ENCODE data around the gene RTEL1. TPM values are rescaled to one million over a fixed set of nuclear protein-coding genes. Genes with fewer than 3 reads are reported as not detected.
"Not testable (repeated sequence)": the region's sequence is repeated elsewhere in the genome, so short reads cannot be mapped to it uniquely, and the experiment has no call there.

Gene RTEL1
- total RNA-seq, 2 donors from 2014 or later: 45.7 to 51.4 TPM

DNA sequence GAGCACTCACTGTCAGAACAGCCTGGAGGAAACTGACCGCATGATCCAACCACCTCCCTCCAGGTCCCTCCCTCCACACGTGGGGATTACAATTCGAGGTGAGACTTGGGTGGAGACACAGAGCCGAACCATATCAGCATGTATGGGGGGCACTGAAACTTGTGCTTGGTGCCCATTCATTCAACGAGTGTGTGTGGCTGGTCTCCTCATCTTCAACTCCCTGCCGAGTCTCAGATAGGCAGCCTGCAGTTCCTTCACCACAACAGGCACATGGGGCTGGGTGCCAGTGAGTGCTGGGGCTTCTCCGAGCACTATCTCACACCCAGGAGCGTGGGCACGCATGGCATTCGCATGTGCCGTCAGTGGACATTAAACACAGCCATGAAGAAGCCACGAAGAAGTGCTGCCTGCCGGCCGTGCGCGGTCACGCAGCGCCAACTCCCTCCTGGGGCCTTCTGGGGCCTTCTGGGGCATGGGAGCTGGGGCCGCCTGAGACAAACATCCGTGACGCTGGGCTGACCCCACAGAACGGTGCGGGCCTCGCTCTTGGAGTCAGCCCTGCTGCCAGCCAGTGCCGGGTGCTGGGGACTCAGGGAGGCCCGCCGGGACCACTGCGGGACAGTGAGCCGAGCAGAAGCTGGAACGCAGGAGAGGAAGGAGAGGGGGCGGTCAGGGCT, 714 bp upstream of the RTEL1 start:
- no peaks in the 10 kb centered on the region for H3K9me3 Mint-ChIP-seq

DNA sequence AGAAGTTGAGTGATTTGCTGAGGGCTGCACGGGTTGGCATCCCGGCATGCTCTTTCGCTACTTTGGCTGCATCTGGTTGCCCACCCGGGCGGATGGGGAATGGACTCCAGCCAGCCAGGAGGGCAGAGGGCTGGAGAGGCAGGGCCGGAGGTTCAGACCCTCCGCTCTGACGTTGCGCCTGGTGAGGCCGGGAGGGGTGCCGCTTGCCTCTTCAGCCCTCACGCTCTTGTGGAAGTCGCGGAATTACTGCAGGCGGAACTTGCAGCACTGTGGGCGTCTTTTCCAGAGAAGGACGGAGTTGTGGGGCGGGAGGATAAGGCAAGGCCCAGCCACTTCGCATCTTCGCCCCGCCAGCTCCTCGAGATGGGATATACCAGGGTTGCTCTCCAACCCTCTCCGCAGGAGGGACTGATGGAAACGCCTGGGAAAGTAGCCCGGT, 656 bp downstream of the RTEL1 start:
- peaks cover 7 to 22% of the 10 kb centered on the region in 2 donors for H3K36me3 Mint-ChIP-seq
- DNase-seq (ENCODE audit: low spot score in 2 of 2) (no peak), ATAC-seq (peak; percentile 20 to 28)
- peak overlapping the region; percentile 93 to 97 for H3K27ac Mint-ChIP-seq
- no peaks in the 10 kb centered on the region for H3K9me3 Mint-ChIP-seq

More for the DNA sequence above, 714 bp upstream of the RTEL1 start:
- Mint-ChIP-seq H3K27ac (peak overlapping the region; percentile 93 to 97), H3K36me3 (peaks cover 7 to 22% of the 10 kb centered on the region in 2 donors)
- no peak for ATAC-seq
- no peak for DNase-seq (ENCODE audit: low spot score in 2 of 2)

DNA sequence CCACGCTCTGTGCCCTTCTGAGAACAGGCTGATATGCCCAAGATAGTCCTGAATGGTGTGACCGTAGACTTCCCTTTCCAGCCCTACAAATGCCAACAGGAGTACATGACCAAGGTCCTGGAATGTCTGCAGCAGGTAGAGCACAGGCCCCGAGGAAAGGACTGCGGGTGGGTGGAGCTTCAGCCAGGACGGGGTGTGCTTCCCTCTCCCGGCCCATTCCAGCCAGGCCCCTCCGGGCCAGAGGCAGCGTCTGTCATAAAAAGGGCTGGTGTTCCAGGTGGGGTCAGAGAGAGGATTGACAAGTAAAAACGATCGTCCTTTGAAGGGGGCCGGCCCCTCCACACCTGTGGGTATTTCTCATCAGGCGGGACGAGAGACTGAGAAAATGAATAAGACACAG, 1.3 kb downstream of the RTEL1 start:
- H3K9me3 Mint-ChIP-seq: no peaks in the 10 kb centered on the region
- peak overlapping the region; percentile 68 to 93 for H3K27ac Mint-ChIP-seq
- peaks cover 7 to 22% of the 10 kb centered on the region in 2 donors for H3K36me3 Mint-ChIP-seq
- DNase-seq (ENCODE audit: low spot score in 2 of 2) (no peak), ATAC-seq (no peak)

DNA sequence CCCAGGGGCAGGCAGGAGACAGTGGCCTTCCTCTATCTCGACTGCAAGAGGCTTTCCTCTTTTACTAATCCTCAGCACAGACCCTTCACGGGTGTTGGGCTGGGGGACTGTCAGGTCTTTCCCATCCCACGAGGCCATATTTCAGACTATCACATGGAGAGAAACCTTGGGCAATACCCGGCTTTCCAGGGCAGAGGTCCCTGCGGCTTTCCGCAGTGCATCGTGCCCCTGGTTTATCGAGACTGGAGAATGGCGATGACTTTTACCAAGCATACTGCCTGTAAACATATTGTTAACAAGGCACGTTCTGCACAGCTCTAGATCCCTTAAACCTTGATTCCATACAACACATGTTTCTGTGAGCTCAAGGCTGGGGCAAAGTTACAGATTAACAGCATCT, 2.1 kb downstream of the RTEL1 start:
- not testable (repeated sequence) for H3K27ac Mint-ChIP-seq; DNase-seq (ENCODE audit: low spot score in 2 of 2); ATAC-seq; H3K9me3 Mint-ChIP-seq
- H3K36me3 Mint-ChIP-seq: peaks cover 7 to 22% of the 10 kb centered on the region in 2 donors

DNA sequence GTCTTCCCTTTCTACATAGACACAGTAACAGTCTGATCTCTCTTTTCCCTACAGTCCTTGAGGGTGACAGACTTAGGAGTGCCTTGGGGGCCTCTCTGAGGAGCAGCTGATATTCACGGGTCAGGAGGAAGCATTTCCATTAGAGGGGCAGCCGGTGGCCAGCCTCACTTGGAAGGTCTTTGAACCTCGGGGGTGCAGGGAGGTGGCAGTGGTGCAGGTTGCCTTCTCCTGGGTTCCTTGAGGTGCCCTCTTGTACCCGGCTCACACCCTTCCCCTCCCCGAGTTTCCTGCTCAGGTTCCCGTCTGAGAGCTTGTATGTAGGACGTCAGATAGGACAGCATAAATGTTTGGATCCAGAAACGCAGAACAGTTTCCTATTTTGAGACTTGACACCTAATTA, 2.5 kb downstream of the RTEL1 start:
- no peak for DNase-seq (ENCODE audit: low spot score in 2 of 2)
- Mint-ChIP-seq H3K9me3 (no peaks in the 10 kb centered on the region), H3K36me3 (peaks cover 7 to 22% of the 10 kb centered on the region in 2 donors), H3K27ac (no peak overlapping the region)
- no peak for ATAC-seq

DNA sequence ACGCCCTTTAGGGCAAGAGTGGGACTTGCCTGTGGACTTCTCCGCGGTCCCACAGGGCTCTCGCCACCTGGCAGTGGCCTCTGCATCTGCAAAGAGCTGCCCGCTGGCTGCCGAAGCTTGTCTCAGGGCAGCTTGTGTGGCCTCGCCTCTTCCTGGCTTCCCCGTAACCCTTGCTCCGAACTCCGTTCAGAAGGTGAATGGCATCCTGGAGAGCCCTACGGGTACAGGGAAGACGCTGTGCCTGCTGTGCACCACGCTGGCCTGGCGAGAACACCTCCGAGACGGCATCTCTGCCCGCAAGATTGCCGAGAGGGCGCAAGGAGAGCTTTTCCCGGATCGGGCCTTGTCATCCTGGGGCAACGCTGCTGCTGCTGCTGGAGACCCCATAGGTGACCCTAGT, 3.0 kb downstream of the RTEL1 start:
- Mint-ChIP-seq H3K27ac (no peak overlapping the region), H3K9me3 (no peaks in the 10 kb centered on the region), H3K36me3 (peaks cover 7 to 22% of the 10 kb centered on the region in 2 donors)
- ATAC-seq (no peak), DNase-seq (ENCODE audit: low spot score in 2 of 2) (no peak)

DNA sequence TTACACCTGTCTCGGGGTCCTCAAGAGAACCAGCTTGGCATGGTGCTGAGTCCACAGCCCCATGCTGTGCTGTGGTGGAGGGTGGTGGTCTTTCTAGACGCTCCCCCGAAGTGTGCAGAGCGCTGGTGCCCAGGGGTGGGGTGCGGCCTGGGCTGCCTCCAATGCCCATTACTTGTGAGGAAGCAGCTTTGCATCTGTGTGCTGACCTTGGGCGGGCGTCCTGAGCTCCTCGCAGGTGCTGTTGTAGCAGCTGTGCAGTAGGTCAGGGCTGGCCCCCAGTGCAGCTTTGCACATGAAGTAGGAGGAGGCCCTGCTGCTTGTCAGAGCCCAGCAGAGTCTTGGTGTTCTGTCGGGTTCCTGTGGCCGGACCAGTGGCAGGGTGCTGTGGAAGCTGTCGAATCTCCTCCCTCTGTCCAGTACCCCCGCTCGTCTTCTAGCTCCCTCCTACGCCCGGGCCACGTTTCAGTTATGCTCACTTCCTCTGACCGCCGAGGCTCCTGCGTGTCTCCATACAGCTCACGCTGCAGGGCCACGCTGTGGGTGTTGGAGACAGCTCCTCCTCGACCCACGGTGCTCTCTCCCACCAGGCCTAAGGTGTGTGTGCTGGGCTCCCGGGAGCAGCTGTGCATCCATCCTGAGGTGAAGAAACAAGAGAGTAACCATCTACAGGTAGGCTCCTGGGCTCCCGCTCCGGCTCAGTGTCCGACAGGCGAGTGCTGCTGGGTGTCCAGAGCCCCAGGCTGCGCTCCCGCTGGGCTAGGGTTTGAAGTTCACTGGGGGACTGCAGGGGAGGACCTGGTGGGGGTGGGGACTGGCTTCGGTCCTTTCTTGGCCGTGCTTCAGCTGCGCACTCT, 4.1 kb downstream of the RTEL1 start:
- H3K9me3 Mint-ChIP-seq: no peaks in the 10 kb centered on the region
- DNase-seq (ENCODE audit: low spot score in 2 of 2): no peak
- no peak for ATAC-seq
- H3K36me3 Mint-ChIP-seq: peaks cover 7 to 22% of the 10 kb centered on the region in 2 donors
- peak overlapping the region in 1 of 2 donors; percentile 50 for H3K27ac Mint-ChIP-seq

DNA sequence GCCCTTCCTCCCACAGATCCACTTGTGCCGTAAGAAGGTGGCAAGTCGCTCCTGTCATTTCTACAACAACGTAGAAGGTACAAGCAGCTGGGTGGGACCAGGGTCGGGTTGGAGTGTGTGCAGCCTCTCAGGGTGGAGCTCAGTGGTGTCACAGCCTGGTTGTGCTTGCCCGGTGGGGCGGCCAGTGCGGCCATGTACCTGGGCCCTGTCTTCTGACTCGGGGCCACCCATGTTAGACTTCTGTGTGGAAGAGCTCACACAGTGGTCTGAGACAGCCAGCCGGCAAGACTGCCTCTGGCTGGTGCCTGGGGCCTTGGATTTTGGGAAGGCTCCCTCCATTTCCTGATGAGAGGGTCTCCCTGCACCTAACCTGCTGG, 4.7 kb downstream of the RTEL1 start:
- Mint-ChIP-seq H3K9me3 (no peaks in the 10 kb centered on the region), H3K36me3 (peaks cover 7 to 18% of the 10 kb centered on the region in 2 donors), H3K27ac (no peak overlapping the region)
- DNase-seq (ENCODE audit: low spot score in 2 of 2): no peak
- ATAC-seq: no peak

DNA sequence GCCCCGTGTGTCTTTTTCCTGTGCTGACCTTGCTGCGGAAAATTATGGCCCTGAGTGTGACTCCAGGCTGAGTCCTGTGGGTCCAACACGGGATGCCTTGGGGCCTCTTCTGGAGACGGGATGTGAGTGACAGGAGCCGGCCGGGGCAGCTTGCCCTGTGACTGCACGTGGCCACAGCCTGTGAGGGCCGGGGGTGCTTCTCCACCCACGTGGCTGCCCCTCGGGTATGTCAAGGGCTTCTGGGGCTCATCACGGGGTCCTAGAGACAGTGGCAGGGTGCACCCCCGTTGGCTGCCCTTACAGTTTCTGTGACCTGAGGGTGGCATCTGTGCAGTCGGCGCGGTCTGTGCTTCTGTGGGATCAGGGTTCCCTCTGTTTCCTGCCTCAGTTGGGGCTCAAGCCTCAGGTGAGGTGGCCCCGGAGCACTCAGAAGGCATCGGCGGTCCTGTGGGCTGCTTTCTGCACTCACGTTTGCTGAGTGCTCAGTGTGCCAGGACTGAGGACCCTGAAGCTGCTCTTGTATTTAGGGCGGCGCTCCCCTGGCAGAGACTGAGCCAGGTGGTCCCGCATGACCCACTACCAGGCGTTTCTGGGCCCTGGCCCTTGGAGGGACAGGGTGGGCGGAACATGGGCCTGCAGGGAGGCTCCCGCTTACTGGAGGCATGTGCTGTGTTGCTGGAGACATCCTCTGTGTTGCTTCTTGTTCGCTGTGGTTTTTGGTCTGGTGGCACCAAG, 5.4 kb downstream of the RTEL1 start:
- ATAC-seq (no peak), DNase-seq (ENCODE audit: low spot score in 2 of 2) (no peak)
- H3K27ac Mint-ChIP-seq: no peak overlapping the region
- H3K36me3 Mint-ChIP-seq: peaks cover 9 to 11% of the 10 kb centered on the region in 2 donors
- H3K9me3 Mint-ChIP-seq: no peaks in the 10 kb centered on the region

DNA sequence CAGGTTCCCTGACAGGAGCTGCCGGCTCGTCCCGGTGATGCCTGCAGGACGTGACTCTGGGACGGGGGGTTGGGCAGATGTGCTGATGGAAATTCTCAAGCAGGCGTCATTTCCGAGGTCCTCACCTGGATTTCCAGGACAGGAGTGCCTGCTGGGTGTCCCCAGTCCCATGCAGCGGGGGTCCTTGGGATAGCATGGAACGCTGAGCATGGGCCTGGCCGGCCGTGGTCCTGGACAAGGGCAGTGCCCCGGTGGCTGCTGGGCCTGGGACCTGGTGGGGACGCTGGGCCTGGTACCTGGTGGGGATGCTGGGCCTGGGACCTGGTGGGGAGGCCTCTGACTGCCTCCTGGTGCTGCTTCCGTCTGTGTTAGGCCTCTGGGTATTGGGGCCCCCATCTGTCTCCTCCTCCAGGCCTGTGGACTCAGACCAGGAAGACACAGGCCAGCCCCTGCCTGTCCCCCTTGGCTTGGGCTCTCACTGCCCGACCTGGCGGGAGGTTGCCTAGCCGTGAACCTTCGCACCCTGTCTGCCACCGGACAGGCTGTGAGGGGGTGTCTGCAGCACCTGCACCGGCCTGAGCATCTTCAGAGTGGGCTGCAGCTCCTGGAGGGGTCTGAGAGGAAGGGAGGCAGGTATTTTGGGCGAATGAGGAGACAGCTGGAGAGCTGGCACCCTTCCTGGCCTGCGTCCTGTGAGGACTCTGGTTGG, 6.2 kb downstream of the RTEL1 start:
- Mint-ChIP-seq H3K36me3 (peaks cover 3 to 6% of the 10 kb centered on the region in 2 donors), H3K27ac (no peak overlapping the region), H3K9me3 (no peaks in the 10 kb centered on the region)
- ATAC-seq (no peak), DNase-seq (ENCODE audit: low spot score in 2 of 2) (no peak)

DNA sequence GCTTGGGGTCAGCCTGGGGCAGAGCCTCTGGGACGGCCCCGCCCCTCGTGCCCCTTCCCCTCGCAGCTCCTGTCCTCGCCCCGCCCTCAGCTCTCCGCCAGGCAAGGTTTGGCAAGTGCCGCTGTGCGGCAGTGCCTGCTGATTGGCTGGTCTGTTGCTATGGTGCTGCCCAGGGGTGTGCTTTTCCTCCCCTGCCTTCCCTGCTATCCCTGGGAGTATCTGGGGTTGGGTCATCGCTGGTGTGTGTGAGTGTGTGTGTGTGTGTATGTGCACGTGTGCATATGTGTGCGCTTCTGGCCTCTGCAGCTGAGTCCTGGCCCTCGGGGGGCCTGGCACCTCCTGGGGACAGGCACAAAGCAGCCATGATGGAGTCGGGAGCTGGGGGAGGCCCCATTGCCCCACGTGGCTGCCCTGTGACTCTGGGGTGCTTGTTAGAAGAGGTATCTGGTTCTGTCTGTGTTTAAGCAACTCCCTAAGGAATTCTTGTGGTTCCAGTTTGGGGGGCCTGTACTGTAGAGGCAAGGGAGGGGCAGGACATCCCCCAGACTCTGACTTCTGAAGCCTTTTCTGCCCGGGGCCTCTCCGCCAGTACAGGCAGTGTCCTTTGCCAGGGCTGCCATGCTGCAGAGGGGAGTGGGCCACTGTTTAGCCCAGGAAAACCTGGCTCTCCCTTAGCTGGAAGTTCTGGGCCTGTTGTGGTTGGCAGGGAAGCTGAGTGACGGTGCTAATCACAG, 6.9 kb downstream of the RTEL1 start:
- Mint-ChIP-seq H3K36me3 (peaks cover 0 to 6% of the 10 kb centered on the region in 2 donors), H3K27ac (peak overlapping the region in 1 of 2 donors; percentile 50), H3K9me3 (no peaks in the 10 kb centered on the region)
- ATAC-seq (no peak), DNase-seq (ENCODE audit: low spot score in 2 of 2) (no peak)

DNA sequence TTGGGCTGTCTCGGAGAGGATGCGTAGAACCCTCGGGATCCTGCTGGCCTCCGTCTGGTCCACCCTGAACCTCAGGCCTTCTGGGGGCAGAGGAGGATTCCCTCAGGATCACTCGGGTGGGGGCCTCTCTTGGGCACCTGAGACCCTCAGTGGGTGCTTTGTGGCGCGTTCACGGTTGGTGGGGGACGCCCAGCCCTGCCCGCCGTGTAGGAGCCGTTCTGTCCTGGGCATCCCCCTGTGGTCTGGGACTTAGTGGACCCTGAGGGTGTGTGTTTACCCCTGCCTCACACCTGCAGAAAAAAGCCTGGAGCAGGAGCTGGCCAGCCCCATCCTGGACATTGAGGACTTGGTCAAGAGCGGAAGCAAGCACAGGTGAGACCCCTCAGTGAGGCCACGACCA, 7.6 kb downstream of the RTEL1 start:
- DNase-seq (ENCODE audit: low spot score in 2 of 2): no peak
- H3K36me3 Mint-ChIP-seq: peaks cover 0 to 6% of the 10 kb centered on the region in 2 donors
- ATAC-seq: no peak
- H3K27ac Mint-ChIP-seq: no peak overlapping the region
- H3K9me3 Mint-ChIP-seq: no peaks in the 10 kb centered on the region

DNA sequence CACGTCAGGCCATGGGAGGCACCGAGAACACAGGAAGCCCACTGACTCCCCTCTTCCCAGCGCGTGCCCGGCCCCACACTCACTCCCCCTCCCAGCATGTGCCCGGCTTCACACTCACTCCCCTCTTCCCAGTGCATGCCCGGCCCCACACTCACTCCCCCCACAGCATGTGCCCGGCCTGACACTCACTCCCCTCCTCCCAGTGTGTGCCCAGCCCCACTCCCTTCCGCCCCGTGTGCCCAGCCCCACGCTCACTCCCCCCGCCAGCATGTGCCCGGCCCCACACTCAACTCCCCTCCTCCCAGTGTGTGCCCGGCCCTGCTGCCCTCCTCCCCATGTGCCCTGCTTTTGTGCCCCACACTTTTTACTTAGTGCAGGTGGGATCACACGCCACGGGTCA, 9.7 kb downstream of the RTEL1 start:
- no peak for ATAC-seq
- H3K27ac Mint-ChIP-seq: no peak overlapping the region

DNA sequence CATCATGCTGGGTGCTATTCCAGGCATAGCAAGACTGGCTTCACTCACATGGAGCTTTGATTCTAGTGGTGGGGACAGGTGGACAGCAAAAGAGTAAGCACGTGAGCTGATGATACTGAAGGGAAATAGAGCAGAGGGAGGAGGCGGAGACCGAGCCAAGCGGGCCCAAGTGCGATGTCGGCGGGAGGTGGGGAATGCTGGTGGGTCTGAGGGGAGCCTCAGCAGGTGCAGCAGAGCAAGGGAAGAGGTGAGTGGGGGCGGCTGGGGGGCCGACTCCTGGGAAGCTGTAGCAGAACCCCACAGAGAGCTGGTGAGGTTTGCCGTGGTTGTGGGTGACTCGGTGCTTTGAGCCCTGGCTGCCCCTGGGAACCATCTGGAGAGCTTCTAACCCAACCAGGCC, 10.2 kb downstream of the RTEL1 start:
- peaks cover 0 to 6% of the 10 kb centered on the region in 2 donors for H3K36me3 Mint-ChIP-seq
- no peak for DNase-seq (ENCODE audit: low spot score in 2 of 2)
- no peaks in the 10 kb centered on the region for H3K9me3 Mint-ChIP-seq
- ATAC-seq: no peak
- H3K27ac Mint-ChIP-seq: no peak overlapping the region

More for the DNA sequence above, 9.7 kb downstream of the RTEL1 start:
- Mint-ChIP-seq H3K9me3 (no peaks in the 10 kb centered on the region), H3K36me3 (peaks cover 0 to 6% of the 10 kb centered on the region in 2 donors)
- no peak for DNase-seq (ENCODE audit: low spot score in 2 of 2)

DNA sequence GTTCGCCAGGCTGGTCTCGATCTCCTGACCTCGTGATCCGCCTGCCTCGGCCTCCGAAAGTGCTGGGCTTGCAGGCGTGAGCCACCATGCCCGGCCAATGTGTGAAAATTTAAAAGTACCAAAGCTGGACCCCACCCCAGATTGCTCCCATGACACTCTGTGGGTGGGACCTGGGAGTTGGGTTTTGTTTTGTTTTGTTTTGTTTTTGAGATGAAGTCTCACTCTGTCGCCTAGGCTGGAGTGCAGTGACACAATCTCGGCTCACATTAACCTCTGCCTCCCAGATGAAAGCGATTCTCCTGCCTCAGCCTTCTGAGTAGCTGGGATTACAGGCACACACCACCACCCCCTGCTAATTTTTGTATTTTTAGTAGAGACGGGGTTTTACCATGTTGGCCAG, 13.6 kb downstream of the RTEL1 start:
- H3K36me3 Mint-ChIP-seq: peaks cover 0 to 15% of the 10 kb centered on the region in 2 donors
- not testable (repeated sequence) for DNase-seq (ENCODE audit: low spot score in 2 of 2); H3K9me3 Mint-ChIP-seq; ATAC-seq; H3K27ac Mint-ChIP-seq

DNA sequence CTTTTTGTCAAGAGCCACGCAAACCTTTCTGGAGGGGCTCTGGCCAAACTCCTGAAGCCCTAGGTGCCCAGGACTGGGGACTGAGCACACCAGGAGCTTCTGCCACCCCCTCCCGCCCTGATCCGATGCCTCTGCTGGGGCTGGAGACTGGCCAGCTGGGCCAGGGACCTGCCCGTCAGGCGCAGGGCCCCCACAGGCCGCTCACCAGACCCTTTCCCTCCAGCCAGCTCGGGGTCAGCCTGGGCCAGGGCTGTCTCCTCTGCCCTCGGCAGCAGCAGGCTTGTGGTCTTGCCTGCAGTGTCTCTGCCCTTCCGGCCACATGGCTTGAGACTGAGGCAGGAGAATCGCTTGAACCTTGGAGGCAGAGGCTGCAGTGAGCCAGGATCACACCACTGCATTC, 14.6 kb downstream of the RTEL1 start:
- peaks cover 0 to 15% of the 10 kb centered on the region in 2 donors for H3K36me3 Mint-ChIP-seq
- H3K27ac Mint-ChIP-seq: no peak overlapping the region
- ATAC-seq (no peak), DNase-seq (ENCODE audit: low spot score in 2 of 2) (no peak)
- H3K9me3 Mint-ChIP-seq: no peaks in the 10 kb centered on the region
